Measurements from ENCODE around the gene CFAP410.

- no peak for TF ChIP-seq CTCF (IDR thresholded peaks at IDR 0.05; ENCODE audit: low read length)
- no peak for TF ChIP-seq EZH2 (IDR thresholded peaks at IDR 0.05; ENCODE audit: borderline replicate concordance, low read length)
Measured at GRCh38 chr21:44319407-44320065, 19.7 kb downstream of the CFAP410 start.
